H9 (cell line): ENCODE results near the gene PREX1. TPM values are rescaled to one million over a fixed set of nuclear protein-coding genes. Genes with fewer than 3 reads are reported as not detected.

Experiments
- DNase-seq: peaks from one replicate; pipeline ENCODE4 v3.0.0-alpha.2; 2017
- H2AFZ ChIP-seq: one replicate; pipeline ENCODE4 v1.6.1; 2013; ENCODE audit warnings: mild to moderate bottlenecking, low read length, control low read depth, moderate library complexity
- H2AK5ac ChIP-seq: 2 replicates; pipeline ENCODE4 v1.6.1; 2013; ENCODE audit warnings: low read length, control low read depth, mixed read lengths; ENCODE audit not compliant: insufficient read length
- H2BK120ac ChIP-seq: one replicate; pipeline ENCODE4 v1.6.1; 2013; ENCODE audit warnings: low read depth, mild to moderate bottlenecking, low read length, control low read depth, inconsistent platforms; ENCODE audit not compliant: poor library complexity, severe bottlenecking
- H2BK12ac ChIP-seq: 2 replicates; pipeline ENCODE4 v1.6.1; 2013; ENCODE audit warnings: low read length, control low read depth, mixed read lengths, low read depth; ENCODE audit not compliant: insufficient read length
- H2BK15ac ChIP-seq: 2 replicates; pipeline ENCODE4 v1.6.1; 2013; ENCODE audit warnings: low read depth, low read length, control low read depth
- H2BK20ac ChIP-seq: one replicate; pipeline ENCODE4 v1.6.1; 2013; ENCODE audit warnings: low read depth, mild to moderate bottlenecking, low read length, control low read depth, inconsistent platforms; ENCODE audit not compliant: poor library complexity, severe bottlenecking
- H2BK5ac ChIP-seq: 2 replicates; pipeline ENCODE4 v1.6.1; 2013; ENCODE audit warnings: low read length, control low read depth, mixed read lengths; ENCODE audit not compliant: insufficient read length
- H3K14ac ChIP-seq: 2 replicates; pipeline ENCODE4 v1.6.1; 2013; ENCODE audit warnings: low read length, control low read depth; ENCODE audit not compliant: insufficient read depth
- H3K18ac ChIP-seq: 2 replicates; pipeline ENCODE4 v1.6.1; 2013; ENCODE audit warnings: low read depth, mild to moderate bottlenecking, mixed read lengths, low read length, control low read depth; ENCODE audit not compliant: insufficient read length
- H3K23ac ChIP-seq: 2 replicates; pipeline ENCODE4 v1.6.1; 2013; ENCODE audit warnings: low read length, control low read depth, mixed read lengths, low read depth; ENCODE audit not compliant: insufficient read length
- H3K23me2 ChIP-seq: 2 replicates; pipeline ENCODE4 v1.6.1; 2013; ENCODE audit warnings: low read depth, mild to moderate bottlenecking, mixed read lengths, low read length, control low read depth; ENCODE audit not compliant: insufficient read length, poor library complexity, severe bottlenecking
- H3K27ac ChIP-seq: 2 replicates; pipeline ENCODE4 v1.5.1; 2013; ENCODE audit warnings: low read length, control low read depth, mixed read lengths, low read depth; ENCODE audit not compliant: insufficient read length
- H3K27me3 ChIP-seq: 2 replicates; pipeline ENCODE4 v1.6.1; 2013; ENCODE audit warnings: low read length, control low read depth, inconsistent platforms; ENCODE audit not compliant: insufficient read depth
- H3K4ac ChIP-seq: 2 replicates; pipeline ENCODE4 v1.6.1; 2013; ENCODE audit warnings: low read depth, mild to moderate bottlenecking, control low read depth, inconsistent platforms, low read length, moderate library complexity
- H3K4me1 ChIP-seq: 2 replicates; pipeline ENCODE4 v1.6.1; 2013; ENCODE audit warnings: low read length, control low read depth, inconsistent platforms; ENCODE audit not compliant: insufficient read depth
- H3K4me2 ChIP-seq: 2 replicates; pipeline ENCODE4 v1.6.1; 2013; ENCODE audit warnings: low read length, control low read depth, mixed read lengths; ENCODE audit not compliant: insufficient read length, insufficient read depth
- H3K56ac ChIP-seq: 2 replicates; pipeline ENCODE4 v1.6.1; 2013; ENCODE audit warnings: low read depth, mild to moderate bottlenecking, mixed read lengths, low read length, control low read depth; ENCODE audit not compliant: insufficient read length
- H3K79me1 ChIP-seq: 2 replicates; pipeline ENCODE4 v1.6.1; 2013; ENCODE audit warnings: low read depth, mild to moderate bottlenecking, moderate library complexity, low read length, control low read depth, inconsistent platforms; ENCODE audit not compliant: insufficient read depth, poor library complexity, severe bottlenecking
- H3K79me2 ChIP-seq: 2 replicates; pipeline ENCODE4 v1.6.1; 2013; ENCODE audit warnings: low read length, control low read depth, inconsistent platforms; ENCODE audit not compliant: insufficient read depth
- H3K9ac ChIP-seq: 2 replicates; pipeline ENCODE4 v1.6.1; 2013; ENCODE audit warnings: low read length, control low read depth, mixed read lengths; ENCODE audit not compliant: insufficient read length; ENCODE audit errors: extremely low read depth
- H3K9me3 ChIP-seq: one replicate; pipeline ENCODE4 v1.6.1; 2013; ENCODE audit warnings: low read depth, low read length, inconsistent platforms; ENCODE audit not compliant: control insufficient read depth
- H3T11ph ChIP-seq: one replicate; pipeline ENCODE4 v1.6.1; 2013; ENCODE audit warnings: mild to moderate bottlenecking, low read length, control low read depth, inconsistent platforms
- H4K20me1 ChIP-seq: one replicate; pipeline ENCODE4 v1.6.1; 2013; ENCODE audit not compliant: control insufficient read depth, insufficient read length, insufficient read depth
- H4K5ac ChIP-seq: 2 replicates; pipeline ENCODE4 v1.6.1; 2013; ENCODE audit warnings: low read depth, mild to moderate bottlenecking, mixed read lengths, low read length, control low read depth; ENCODE audit not compliant: insufficient read length
- H4K8ac ChIP-seq: replicated peaks from 2 replicates; pipeline ENCODE4 v1.6.1; 2013; ENCODE audit warnings: low read length, control low read depth, mixed read lengths, low read depth; ENCODE audit not compliant: insufficient read length
- H4K91ac ChIP-seq: 2 replicates; pipeline ENCODE4 v1.6.1; 2013; ENCODE audit warnings: low read depth, mild to moderate bottlenecking, moderate library complexity, mixed read lengths, low read length, control low read depth; ENCODE audit not compliant: insufficient read length
- H3K27ac Mint-ChIP-seq, 3 experiments: 2 replicates in 2 of 3; 3 replicates in 1 of 3; pipeline ENCODE4 v1.8.0; 2020 to 2021; ENCODE audit warnings: mixed read lengths in 3 of 3, mild to moderate bottlenecking in 1 of 3, moderate library complexity in 1 of 3
- H3K27me3 Mint-ChIP-seq: 2 replicates; pipeline ENCODE4 v1.8.0; 2021; ENCODE audit warnings: low read depth, mild to moderate bottlenecking, moderate library complexity, mixed read lengths
- H3K36me3 Mint-ChIP-seq, 3 experiments: 2 replicates in 2 of 3; 3 replicates in 1 of 3; pipeline ENCODE4 v1.8.0; 2020 to 2021; ENCODE audit warnings: low read depth in 3 of 3, mixed read lengths in 3 of 3; ENCODE audit not compliant: insufficient read depth in 1 of 3
- H3K4me1 Mint-ChIP-seq, 2 experiments: 2 replicates each; pipeline ENCODE4 v1.8.0; 2020; ENCODE audit warnings: mixed read lengths in 2 of 2
- H3K4me3 Mint-ChIP-seq, 2 experiments: 2 replicates in 1 of 2; 3 replicates in 1 of 2; pipeline ENCODE4 v1.8.0; 2020 to 2021; ENCODE audit warnings: mild to moderate bottlenecking in 2 of 2, mixed read lengths in 2 of 2, moderate library complexity in 1 of 2
- H3K9me3 Mint-ChIP-seq, 2 experiments: 2 replicates in 1 of 2; 3 replicates in 1 of 2; pipeline ENCODE4 v1.8.0; 2020; ENCODE audit warnings: mild to moderate bottlenecking in 2 of 2, mixed read lengths in 2 of 2, moderate library complexity in 1 of 2
- WGBS: extraction: QIAGEN DNeasy Blood & Tissue Kit; methylation state at CpG from one replicate; pipeline ENCODE4 v1.1.7; 2013; ENCODE audit warnings: missing lambda C conversion rate, low lambda C conversion rate, mixed read lengths; ENCODE audit not compliant: insufficient read length; ENCODE audit errors: extremely low coverage; 5-methylcytosine and 5-hydroxymethylcytosine counted together
- total RNA-seq: library from RNA; stranded (reverse); gene quantifications from 2 replicates; pipeline ENCODE4 v1.2.1, GENCODE V29; 2021
- TF ChIP-seq, protein P1 (sequence below): fragments of 200-600 bp; sonication (generic); conservative IDR thresholded peaks from 3 replicates; pipeline ENCODE4 v1.8.0; 2021; ENCODE audit warnings: antibody characterized with exemption, mild to moderate bottlenecking

Gene PREX1
- total RNA-seq, 1 experiment from 2014 or later: 6.6 TPM

DNA sequence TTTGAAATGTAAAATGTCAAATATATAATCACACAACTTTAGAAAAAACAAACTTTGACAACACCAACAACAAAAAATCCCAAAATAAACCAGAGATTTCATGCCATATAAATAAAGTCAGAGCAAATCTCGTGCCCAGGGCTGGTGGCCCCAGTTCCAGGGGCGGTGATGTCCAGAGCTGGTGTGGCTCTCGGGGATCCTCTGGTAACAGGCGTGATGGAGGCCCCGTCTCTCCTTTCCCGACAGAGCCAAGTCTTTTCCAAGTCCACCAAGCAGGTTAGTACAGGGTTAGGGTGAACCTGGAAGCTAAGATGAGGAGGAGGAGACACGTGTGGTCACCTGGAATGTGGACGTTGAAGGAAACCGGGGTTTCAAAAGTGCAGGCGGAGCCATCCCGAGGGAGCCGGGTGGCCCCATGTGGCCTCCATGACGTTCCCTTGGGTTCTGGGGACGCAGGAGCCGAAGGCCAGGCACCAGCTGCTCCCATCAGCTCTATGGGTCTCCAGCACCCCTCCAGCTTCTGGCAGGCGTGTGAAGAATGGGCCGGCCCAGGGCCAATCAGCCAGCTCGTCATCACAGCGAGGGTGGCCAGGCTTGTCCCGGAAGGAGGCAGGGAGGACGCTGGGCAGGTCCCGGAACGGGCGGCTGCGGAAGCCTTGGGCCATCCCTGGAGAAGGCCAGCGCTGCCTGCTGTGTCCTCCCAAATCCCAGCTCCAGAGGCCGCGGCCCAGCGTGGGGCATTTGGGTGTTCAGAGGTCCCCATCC is 202.5 kb downstream of the PREX1 start:
- Histone ChIP-seq H3K4me2 (no peak overlapping the region), H3K4me1 (no peaks in the 10 kb centered on the region), H3K79me1 (no peaks in the 10 kb centered on the region), H3K9me3 (no peaks in the 10 kb centered on the region), H3K23ac (no peak overlapping the region), H2BK120ac (no peak overlapping the region), H3K23me2 (no peaks in the 10 kb centered on the region), H3K56ac (no peak overlapping the region), H3K4ac (no peak overlapping the region), H4K20me1 (peaks cover 3% of the 10 kb centered on the region), H4K8ac (no peak overlapping the region), H2BK15ac (no peak overlapping the region), H4K91ac (no peak overlapping the region), H3K14ac (no peak overlapping the region), H3K27me3 (no peaks in the 10 kb centered on the region), H4K5ac (no peak overlapping the region), H3T11ph (no peak overlapping the region), H2BK12ac (no peak overlapping the region), H2BK20ac (no peak overlapping the region), H2AFZ (no peak overlapping the region), H2BK5ac (no peak overlapping the region), H3K79me2 (no peaks in the 10 kb centered on the region), H2AK5ac (no peak overlapping the region), H3K27ac (no peak overlapping the region), H3K18ac (no peak overlapping the region), H3K9ac (no peak overlapping the region)
- DNase-seq: no peak
- no peaks in the 10 kb centered on the region; a peak in 1 of 7 replicates for H3K36me3 Mint-ChIP-seq
- no CpG with 5 or more reads among the region's 29 CpGs for WGBS
- no peaks in the 10 kb centered on the region for H3K27me3 Mint-ChIP-seq
- no peak overlapping the region for H3K4me3 Mint-ChIP-seq
- H3K9me3 Mint-ChIP-seq: no peaks in the 10 kb centered on the region; a peak in 1 of 5 replicates
- H3K27ac Mint-ChIP-seq: peak overlapping the region in 1 of 3 experiments; percentile 73; a peak in 1 of 7 replicates
- TF ChIP-seq, protein P1, sequence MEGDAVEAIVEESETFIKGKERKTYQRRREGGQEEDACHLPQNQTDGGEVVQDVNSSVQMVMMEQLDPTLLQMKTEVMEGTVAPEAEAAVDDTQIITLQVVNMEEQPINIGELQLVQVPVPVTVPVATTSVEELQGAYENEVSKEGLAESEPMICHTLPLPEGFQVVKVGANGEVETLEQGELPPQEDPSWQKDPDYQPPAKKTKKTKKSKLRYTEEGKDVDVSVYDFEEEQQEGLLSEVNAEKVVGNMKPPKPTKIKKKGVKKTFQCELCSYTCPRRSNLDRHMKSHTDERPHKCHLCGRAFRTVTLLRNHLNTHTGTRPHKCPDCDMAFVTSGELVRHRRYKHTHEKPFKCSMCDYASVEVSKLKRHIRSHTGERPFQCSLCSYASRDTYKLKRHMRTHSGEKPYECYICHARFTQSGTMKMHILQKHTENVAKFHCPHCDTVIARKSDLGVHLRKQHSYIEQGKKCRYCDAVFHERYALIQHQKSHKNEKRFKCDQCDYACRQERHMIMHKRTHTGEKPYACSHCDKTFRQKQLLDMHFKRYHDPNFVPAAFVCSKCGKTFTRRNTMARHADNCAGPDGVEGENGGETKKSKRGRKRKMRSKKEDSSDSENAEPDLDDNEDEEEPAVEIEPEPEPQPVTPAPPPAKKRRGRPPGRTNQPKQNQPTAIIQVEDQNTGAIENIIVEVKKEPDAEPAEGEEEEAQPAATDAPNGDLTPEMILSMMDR: no peak
- H3K4me1 Mint-ChIP-seq: peaks cover 0 to 12% of the 10 kb centered on the region in 2 experiments; a peak in 2 of 4 replicates
